NCI-H69 (cell line): ENCODE data around the gene CLDN2.
"Not testable (repeated sequence)": the region's sequence is repeated elsewhere in the genome, so short reads cannot be mapped to it uniquely, and the experiment has no call there.

Experiments
- DNase-seq: peaks from one replicate; lab custom pipeline; 2025; lab: John Stamatoyannopoulos, UW

The CLDN2 gene, protein sequence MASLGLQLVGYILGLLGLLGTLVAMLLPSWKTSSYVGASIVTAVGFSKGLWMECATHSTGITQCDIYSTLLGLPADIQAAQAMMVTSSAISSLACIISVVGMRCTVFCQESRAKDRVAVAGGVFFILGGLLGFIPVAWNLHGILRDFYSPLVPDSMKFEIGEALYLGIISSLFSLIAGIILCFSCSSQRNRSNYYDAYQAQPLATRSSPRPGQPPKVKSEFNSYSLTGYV

DNA sequence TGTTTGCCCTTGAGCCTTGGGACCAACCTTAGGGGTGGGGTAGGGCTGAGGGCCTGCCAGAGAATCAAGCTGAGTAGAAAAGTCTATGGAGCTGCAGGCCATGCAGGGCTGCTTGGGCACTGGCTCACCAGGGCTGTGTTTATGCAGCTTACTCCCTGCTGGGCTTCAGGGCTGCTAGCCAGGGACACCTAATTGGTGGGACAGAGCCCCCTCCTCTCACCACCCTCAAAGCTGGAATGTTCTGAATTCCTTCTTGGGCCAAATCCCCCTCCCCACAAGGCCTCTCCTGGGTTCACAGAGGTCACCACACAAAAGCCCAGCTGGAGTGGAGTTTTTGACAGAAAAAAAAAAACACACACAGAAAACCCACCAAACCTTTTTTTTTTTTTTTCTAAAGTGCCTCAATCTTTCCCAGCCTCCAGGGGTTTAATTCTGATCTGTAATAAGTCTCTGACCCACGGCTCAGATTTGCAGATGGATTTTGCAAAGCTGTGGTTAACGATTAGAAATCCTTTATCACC is at the start of gene CLDN2:
Gene CLDN2, plus strand, starts transcription at position 471 of the 521 bp plus-strand sequence. CDS start 7,827 bp downstream, outside the sequence.
- no peak for DNase-seq

DNA sequence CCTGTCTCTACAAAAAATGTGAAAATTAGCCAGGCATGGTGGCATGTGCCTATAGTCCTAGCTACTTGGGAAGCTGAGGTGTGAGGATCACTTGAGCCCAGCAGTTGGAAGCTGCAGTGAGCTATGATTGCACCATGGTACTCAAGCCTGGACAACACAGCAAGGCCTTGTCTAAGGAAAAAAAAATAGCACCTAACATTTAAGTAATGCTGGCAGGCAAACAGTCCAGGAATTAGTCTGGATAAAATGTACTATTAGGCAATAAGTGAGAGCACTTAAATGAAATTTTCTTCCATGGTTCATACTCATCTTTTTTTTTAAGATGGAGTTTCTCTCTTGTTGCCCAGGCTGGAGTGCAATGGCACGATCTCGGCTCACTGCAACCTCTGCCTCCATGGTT is 47.4 kb upstream of the CLDN2 start:
- not testable (repeated sequence) for DNase-seq

DNA sequence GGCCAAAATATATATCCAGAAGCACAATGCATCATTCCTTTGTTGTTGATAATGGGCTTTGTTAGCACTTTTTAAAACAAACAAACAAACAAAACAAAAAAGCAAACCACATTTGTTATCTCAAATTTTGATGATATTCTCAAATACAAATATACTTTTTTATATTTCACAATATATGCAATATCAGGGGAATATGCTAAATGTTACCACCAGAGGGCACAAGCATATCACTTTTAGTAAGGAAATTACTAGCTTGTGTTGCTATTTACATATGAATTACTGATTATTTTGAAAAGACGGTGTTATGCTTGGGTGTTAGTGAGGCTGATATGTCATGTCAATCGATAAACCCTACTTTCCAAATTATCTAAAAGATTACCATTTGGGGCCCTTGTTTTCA is 46.1 kb upstream of the CLDN2 start:
- peak; percentile 48 for DNase-seq

DNA sequence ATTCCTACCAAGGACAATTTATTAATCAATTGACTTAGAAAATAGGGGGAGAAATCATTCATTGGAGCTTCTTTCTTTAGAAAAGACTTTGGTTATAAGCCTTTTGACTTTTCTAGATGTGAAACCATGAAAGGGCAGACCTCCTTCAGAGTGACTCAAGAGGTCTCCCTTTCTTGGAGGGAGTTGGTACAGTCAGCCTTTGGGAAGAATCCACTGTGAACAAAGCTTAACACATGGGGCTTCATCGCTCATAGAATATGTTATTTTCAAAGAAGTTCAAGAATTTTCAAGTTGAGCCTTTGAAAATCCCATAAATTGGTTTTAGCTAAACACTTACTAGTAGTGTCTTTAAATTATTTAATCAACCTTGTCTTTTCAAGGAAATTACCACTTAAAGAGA is 45.1 kb upstream of the CLDN2 start:
- DNase-seq, result no peak

DNA sequence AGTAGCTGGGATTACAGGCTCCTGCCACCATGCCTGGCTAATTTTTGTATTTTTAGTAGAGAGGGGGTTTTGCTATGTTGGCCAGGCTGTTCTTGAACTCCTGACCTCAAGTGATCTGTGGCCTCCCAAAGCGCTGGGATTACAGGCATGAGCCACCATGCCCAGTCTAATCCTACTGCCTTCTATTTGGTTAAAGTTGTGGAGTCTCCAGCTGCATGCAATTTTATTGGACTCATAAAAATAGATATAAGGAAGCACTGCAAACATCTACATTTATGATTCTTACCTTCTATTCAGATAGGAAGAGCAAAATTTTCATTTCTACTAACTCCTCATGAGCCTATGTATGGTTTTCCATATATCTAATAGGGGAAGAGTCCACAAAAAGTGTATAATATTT is 30.7 kb upstream of the CLDN2 start:
- DNase-seq, result no peak

DNA sequence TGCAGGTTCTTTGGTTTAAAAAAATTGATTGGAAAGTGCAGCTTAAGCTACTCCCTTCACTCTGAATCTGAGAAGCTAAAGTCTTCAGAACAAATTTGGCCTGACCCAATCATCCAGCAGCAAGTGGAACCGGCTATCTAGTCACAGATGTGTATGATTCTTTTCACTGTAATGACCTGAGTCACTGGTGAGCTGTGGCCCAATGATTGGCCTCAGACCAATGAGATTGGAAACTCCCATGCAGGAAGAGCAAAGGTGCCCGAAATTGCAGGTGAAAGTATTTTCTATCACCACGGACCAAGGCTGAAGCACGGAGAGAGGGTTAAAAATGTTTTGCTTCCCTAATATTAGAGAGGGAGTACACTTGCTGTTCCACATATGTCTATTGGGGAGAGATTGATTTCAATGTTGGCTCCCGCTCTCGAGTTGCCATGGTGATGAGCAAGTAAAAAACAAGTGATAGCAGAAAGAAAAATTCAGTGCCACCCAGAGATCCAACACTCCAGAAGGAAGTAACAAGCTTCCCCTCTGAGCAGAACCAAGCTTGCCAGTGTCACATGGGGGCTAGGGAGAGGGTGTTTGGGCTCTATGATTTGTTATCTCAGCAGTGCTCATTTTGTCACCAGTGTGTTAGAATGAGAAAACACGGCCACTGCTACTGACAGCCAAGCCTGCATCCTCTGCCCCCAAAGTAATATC is 28.3 kb upstream of the CLDN2 start:
- peak; percentile 1 for DNase-seq

DNA sequence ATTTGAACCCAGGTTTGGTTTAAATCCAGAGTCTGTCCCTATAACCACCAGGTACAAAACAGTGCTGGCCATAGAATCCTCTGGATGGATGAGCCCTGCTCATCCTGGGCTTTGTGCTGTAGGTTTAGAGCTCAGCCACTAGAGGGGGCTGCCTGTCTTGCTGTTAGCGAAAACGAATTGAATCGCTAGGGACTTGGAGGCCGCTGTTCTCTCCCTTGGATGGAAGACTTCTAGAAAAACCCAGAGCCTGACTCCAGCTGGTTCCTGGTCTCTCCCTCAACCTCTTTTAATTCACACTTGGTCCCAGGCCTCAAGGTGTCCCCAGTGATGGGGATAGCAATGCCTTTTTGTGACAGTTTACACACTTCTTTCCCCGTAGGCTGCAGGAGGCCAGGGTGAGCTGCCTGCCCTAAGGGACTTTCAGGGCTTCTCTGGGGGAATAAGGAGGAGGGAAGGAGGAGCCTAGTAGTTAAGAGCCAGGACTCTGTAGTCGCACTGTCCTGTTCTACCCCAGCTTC is 25.8 kb upstream of the CLDN2 start:
- peak; percentile 72 for DNase-seq

DNA sequence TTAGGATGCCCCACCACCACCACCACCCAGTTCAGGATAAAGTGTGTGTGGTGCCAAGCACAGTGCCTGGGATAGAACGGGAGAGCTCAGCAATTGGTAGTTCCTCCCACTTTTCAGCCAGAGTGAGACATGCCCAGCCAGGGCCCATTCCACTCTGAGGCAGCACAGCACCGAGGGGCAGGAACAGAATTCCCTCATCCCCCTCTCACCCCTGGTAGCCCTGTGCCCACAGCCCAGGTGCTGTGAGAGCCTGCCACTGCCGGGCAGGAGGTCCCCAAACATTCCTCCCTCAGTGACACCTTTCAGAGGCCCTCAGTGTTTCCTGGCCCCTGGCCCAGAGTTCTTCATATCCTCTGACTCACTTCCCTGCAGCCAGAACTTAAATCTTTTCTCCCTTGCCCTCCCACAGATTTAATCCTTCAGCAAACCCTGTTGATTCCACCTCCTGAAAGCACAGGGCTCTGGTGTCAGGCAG is 25.2 kb upstream of the CLDN2 start:
- no peak for DNase-seq

DNA sequence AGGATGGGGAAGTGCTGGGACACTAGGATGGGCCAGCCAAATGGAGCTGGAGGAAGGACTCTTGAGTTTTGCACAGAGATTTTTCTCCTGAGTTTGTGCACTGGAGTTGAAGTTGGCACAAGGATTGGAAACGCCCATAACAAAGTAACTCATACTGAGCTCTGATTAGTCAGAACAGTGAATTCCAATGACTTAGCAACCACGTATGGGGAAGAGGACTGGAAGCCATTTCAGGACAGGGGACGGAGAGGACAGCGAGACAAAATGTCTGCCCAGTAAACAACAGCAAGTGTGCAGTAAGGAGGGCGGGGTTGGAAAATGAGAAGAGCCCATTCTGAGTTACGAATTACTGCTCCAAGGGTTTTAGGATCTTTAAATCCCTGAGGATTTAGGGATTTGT is 22.9 kb upstream of the CLDN2 start:
- DNase-seq, result no peak

DNA sequence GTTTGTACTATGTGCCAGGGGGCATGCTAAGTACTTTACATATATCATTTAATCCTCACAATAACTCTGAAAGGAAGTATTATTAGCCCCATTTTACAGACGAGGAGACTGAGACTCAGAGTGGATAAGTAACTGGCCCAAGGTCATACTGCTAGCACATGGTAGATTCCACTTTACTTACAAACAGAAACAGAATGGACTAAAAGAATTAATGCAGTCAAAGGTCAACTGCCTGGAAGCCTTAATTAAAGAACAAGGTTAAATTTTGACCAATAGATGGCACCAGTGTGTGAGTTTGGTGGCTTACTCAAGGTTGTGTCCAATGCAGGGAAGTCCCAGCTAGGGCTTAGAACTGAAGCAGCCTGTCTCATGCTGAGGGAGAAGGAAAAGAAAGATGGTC is 21.7 kb upstream of the CLDN2 start:
- DNase-seq, result peak; percentile 65

DNA sequence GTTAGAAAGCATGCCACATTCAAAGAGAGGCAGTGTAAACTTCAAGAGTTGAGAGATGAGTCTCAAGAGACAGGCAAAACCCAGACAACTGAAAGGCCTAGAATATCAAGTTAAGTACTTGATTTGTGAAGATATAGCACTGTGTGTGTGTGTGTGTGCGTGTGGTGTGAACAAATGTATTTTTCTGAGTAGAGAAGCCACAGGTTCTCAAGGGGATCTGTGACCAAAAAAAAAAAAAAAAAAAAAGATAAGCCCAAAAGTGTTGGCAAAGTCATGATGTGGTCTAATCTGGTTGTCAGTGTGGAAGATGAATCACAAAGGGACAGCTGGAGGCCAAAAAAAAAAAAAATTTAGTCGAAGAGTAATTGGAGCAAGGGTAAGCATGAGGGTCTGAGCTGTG is 20.9 kb upstream of the CLDN2 start:
- no peak for DNase-seq

DNA sequence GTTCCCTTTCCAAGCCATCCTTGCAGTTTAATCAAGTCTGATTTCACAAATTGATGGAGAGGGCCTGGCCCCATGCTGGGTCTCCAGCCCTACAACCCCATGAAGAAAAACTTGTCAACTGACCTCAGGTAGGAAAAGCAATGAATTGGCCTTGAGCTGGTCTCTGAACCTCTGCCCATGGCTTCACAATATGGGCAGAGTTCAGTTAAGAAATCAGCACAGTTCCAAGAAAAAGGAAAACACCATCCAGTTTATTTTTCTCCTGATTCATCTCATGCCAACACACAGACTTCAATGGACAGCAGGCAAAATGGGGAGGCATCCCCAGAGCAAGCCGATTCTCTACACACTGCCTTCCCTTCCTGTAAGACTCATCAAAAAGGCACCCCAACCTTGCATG is 20.4 kb upstream of the CLDN2 start:
- DNase-seq, result no peak

DNA sequence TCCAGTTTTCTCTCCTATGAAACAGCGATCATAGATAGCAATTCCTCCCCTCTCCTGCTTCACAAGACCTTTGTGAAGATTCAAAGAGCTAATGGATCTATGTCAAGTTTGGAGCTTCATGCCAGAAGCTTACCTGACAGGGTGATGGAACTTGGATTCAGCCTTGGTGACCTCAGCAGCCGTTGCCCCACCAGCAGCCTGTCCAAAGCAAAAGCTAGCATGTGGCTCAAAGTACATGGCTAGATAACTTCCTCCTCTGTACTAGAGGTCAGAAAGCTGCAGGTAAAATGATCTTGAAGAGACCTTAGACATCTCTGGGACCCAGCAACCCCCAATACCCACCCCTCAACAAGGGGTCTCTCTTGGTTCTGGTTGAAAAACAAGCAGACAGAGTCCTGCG is 18.9 kb upstream of the CLDN2 start:
- no peak for DNase-seq

DNA sequence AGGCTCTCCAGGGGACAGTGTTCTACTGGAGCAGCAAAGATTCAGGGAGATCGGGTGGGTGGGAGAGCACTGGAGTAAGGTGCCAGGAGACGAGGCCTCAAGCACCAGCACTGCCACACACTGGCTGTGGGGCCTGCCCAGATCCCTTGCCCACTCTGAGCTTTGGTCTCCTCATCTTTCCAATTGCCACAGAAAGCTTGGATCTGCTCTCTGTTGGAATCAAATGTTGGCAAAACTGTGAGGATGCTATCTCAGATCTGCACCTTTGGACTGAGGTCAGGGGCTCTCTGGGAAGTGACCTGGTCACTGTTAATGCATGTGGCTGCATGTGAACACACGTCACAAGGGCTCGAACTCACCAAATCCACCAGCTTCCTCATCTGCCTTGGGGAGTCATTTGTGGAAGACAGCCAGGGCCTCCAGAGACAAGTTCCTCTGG is 18.4 kb upstream of the CLDN2 start:
- DNase-seq, result no peak

DNA sequence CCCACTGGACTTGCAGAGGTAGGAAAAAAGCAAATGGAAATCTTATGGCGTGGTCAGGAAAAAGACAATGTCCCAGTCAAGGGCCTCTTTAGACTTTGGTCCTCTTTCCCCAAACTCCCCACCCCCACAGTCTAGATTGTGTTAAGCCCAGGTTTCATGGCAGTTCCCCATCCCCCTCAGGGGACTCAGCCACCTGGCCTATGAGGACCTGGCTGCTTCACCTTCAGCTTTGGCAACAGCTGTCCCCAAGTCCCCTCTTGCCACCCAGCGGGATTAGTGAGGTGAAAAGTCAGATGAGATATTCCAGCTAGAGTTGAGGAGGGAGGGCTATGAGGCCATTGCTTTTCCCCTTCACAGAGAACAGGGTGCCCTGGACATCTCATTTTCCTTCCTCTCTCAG is 17.5 kb upstream of the CLDN2 start:
- DNase-seq, result no peak

DNA sequence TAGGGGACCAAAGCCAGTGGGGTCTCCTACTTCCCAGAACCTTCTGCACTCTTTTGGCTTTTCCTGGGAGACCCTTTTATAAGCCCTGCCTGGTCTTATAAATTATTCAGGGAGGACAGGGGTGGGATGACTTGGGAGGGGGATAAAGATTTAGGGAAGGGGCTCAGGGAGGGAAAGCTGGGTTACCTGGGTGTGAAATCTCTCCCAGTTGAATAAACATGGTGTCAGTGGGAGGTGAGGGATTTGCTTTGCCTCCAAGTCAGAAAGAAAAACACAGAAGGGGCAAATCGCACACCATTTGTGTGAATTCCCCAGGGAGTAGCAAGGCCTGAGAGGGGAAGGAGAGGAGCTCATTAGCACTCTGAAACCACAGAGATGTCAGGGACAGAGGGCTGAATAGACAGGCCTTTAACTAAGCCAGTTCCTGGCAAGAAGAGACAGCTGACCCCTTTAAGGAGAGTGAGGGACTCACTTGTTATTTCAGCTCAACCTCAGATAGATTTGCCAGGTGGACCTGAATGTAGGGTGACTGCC is 16.8 kb upstream of the CLDN2 start, which contains the start of gene RIPPLY1:
Gene RIPPLY1, minus strand, starts transcription at position 51 of the 534 bp plus-strand sequence. CDS start 54 bp downstream, outside the sequence.
- peak; percentile 64 for DNase-seq

DNA sequence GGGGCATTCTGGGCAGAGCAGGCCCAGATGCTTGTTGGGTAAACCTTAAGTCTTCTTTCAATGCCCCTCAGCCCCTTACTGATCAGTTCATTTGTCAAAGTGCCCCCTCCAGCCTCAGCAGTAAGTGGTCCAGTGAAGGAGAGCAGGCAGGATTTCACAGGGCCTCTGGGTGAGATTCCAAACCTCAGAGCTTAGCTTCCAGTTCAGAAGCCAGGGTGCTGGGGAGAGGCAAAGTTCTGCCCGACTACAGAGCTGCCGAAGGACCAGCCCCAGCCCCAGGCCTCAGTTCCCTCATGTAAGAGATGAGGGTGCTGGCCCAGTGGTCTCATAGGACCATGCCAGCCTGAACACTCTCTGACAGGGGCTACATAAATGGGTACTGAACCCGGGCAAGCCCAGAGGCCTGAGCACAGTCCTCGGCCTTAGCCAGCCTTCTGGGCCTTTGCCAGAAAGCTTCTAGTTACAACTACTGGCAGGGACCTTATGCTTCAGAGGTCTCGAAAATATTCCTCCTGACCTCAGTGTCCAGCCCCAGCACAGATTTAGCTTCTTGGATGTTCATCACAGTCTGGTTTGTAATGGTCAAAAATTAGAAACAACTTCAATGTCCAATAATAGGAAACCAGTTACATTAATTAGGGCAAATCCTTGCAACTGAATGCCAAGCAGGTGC is 16.2 kb upstream of the CLDN2 start:
- no peak for DNase-seq

DNA sequence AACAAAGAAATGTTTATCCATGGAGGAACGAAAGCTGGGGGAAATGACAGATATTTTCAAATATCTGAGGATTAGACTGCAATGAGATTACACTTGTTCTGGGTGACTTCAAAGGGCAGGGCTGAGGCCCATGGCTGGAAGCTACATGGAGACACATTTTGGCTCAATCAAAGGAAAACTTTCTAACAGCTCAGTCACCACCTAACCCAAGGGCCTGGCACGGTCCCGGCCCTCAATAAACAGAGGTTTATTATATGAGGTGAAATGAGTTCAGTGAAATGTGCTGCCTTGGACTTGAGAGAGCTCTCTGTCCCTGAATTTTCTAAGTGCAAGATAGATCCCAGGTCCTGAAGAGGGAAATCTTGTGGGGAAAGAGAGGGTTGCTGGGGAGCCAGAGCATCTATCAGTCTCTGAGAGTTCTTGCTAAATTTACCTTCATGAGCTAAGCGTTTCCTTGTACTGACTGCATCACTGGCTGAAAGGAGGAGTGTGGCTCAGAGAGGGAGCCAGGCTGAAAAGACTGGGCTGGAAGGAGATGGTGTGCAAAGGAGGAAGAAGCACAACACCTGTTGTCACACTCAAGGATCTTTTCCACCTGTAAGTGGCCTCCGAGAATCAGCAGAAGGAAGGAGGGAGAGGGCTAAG is 15.0 kb upstream of the CLDN2 start:
- DNase-seq, result no peak

DNA sequence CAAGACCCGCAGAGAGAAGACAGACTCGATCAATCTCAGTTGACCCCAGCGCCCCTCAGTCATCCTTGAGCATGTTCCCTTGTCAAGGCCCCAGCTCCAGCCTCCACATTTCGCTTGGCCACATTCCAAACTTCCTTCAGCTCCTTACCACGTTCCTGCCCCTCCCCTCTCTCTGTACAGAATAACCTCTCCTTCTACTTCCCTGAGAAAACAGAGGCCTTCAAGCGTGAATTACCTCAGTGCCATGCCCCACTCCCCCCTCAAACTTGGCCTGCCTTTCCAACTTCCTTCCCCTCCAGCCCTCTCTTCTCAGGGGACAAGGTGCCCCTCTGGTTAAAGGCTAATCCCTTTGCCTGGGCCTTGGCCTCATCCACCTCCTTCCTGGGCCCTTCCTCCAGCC is 13.8 kb upstream of the CLDN2 start:
- no peak for DNase-seq

DNA sequence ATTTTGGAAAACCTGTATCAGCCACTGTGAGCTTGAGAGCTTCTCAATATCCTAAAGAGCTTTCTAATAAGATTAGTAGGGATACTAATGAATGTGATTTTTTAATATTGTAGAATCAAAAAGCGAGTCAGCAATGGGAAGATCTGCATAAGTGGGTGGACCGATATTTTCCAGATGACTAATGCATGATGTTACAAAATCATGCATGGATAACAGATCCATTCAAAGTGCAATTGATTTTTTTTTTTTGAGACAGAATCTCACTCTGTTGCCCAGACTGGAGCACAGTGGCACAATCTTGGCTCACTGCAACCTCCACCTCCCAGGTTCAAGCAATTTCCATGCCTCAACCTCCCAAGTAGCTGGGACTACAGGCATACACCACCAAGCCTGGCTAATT is 7.3 kb upstream of the CLDN2 start:
- DNase-seq, result no peak

DNA sequence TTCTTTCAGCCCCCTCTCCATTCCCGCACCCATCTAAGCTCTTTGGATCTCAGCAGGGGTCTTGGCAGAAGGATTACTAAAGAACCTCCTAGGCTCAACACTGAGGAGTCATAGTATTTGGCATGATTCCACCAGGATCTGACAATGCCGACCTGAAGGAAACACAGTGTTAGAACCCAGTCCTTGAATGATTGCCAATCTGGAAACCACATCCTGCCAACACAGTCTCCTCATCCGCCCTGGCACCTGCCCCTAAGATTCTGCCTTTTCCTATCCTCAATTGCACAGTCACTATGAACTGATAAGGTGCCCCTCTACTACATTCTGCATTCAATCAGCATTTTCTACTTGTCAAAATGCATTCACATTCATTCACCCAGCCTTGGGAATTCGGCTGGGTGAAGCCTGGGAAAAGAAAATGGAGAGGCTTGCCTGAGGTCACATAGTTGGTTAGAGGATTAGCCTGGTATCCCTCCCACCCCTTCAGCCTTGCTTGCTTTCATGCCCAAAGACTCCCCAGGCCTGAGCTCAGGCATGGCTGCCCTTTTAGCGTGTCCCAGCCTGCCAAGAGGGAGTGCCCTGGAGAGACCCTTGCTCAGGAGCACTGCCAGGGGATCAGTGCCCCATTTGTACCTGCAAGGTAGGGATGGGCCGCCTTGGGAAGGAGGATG is 2.2 kb upstream of the CLDN2 start:
- DNase-seq, result peak; percentile 29
